Measurements from ENCODE around the gene MRPL39.

Gene MRPL39

GRCh38 chr21:25551569-25551968 is 55.7 kb downstream of the MRPL39 start:
- Histone ChIP-seq H3K27ac (ENCODE audit: low read length) (no peak overlapping the region), H3K4me1 (ENCODE audit: low read length) (no peaks in the 10 kb centered on the region), H3F3A (ENCODE audit: insufficient read depth, low read length) (no peaks in the 10 kb centered on the region), H3K36me3 (replicated peaks; ENCODE audit: insufficient read depth, low read length) (no peaks in the 10 kb centered on the region), H3K27me3 (replicated peaks; ENCODE audit: insufficient read depth, low read length) (no peaks in the 10 kb centered on the region), H3K4me2 (ENCODE audit: low read depth, low read length) (no peak overlapping the region), H3K9me3 (replicated peaks; ENCODE audit: insufficient read depth, low read length) (no peaks in the 10 kb centered on the region), H4K20me1 (ENCODE audit: insufficient read depth, low read length) (no peaks in the 10 kb centered on the region), H3K79me2 (ENCODE audit: low read length) (no peaks in the 10 kb centered on the region), H3K9ac (ENCODE audit: low read length) (no peak overlapping the region), H3K4me3 (ENCODE audit: low read length) (no peak overlapping the region), H2AFZ (ENCODE audit: low read length) (no peak overlapping the region), H3K9me2 (replicated peaks; ENCODE audit: insufficient read depth, low read length) (no peaks in the 10 kb centered on the region)
- DNase-seq, result no peak
- TF ChIP-seq EZH2phosphoT487 (IDR thresholded peaks at IDR 0.05; ENCODE audit: low read length) (no peak), CTCF (IDR thresholded peaks at IDR 0.05; ENCODE audit: low read length) (no peak), EZH2 (optimal IDR thresholded peaks at IDR 0.05; ENCODE audit: low read depth, low read length) (no peak)

- Histone ChIP-seq H3K27ac (ENCODE audit: low read length) (no peak overlapping the region), H3K9ac (ENCODE audit: low read length) (no peak overlapping the region), H3K27me3 (replicated peaks; ENCODE audit: insufficient read depth, low read length) (no peaks in the 10 kb centered on the region), H4K20me1 (ENCODE audit: insufficient read depth, low read length) (no peaks in the 10 kb centered on the region), H3K4me1 (ENCODE audit: low read length) (no peaks in the 10 kb centered on the region), H3K79me2 (ENCODE audit: low read length) (no peaks in the 10 kb centered on the region), H3K4me2 (ENCODE audit: low read depth, low read length) (no peak overlapping the region), H2AFZ (ENCODE audit: low read length) (no peak overlapping the region), H3K4me3 (ENCODE audit: low read length) (no peak overlapping the region), H3K9me3 (replicated peaks; ENCODE audit: insufficient read depth, low read length) (no peaks in the 10 kb centered on the region), H3K9me2 (replicated peaks; ENCODE audit: insufficient read depth, low read length) (no peaks in the 10 kb centered on the region), H3F3A (ENCODE audit: insufficient read depth, low read length) (no peaks in the 10 kb centered on the region), H3K36me3 (replicated peaks; ENCODE audit: insufficient read depth, low read length) (no peaks in the 10 kb centered on the region)
- no peak for TF ChIP-seq EZH2phosphoT487 (IDR thresholded peaks at IDR 0.05; ENCODE audit: low read length)
- TF ChIP-seq EZH2 (optimal IDR thresholded peaks at IDR 0.05; ENCODE audit: low read depth, low read length), result no peak
- no peak for TF ChIP-seq CTCF (IDR thresholded peaks at IDR 0.05; ENCODE audit: low read length)
- DNase-seq, result no peak
Measured at GRCh38 chr21:25550352-25551120, 56.7 kb downstream of the MRPL39 start.

- no peaks in the 10 kb centered on the region for H3K4me1 ChIP-seq (ENCODE audit: low read length)
- H3K9me3 ChIP-seq (replicated peaks; ENCODE audit: insufficient read depth, low read length), result no peaks in the 10 kb centered on the region
- no peaks in the 10 kb centered on the region for H3K27me3 ChIP-seq (replicated peaks; ENCODE audit: insufficient read depth, low read length)
- no peak for DNase-seq
- no peaks in the 10 kb centered on the region for H3F3A ChIP-seq (ENCODE audit: insufficient read depth, low read length)
- H2AFZ ChIP-seq (ENCODE audit: low read length), result no peak overlapping the region
- H3K4me2 ChIP-seq (ENCODE audit: low read depth, low read length), result no peak overlapping the region
- H3K4me3 ChIP-seq (ENCODE audit: low read length), result no peak overlapping the region
- TF ChIP-seq EZH2 (optimal IDR thresholded peaks at IDR 0.05; ENCODE audit: low read depth, low read length) (no peak), EZH2phosphoT487 (IDR thresholded peaks at IDR 0.05; ENCODE audit: low read length) (no peak), CTCF (IDR thresholded peaks at IDR 0.05; ENCODE audit: low read length) (no peak)
- H3K27ac ChIP-seq (ENCODE audit: low read length), result no peak overlapping the region
- no peak overlapping the region for H3K9ac ChIP-seq (ENCODE audit: low read length)
- no peaks in the 10 kb centered on the region for H3K36me3 ChIP-seq (replicated peaks; ENCODE audit: insufficient read depth, low read length)
- H3K9me2 ChIP-seq (replicated peaks; ENCODE audit: insufficient read depth, low read length), result no peaks in the 10 kb centered on the region
- no peaks in the 10 kb centered on the region for H3K79me2 ChIP-seq (ENCODE audit: low read length)
- H4K20me1 ChIP-seq (ENCODE audit: insufficient read depth, low read length), result no peaks in the 10 kb centered on the region
Measured at GRCh38 chr21:25541042-25541441, 66.2 kb downstream of the MRPL39 start.
